Activated naive CD4-positive, alpha-beta T cell treated with anti-CD3 and anti-CD28 coated beads, Interleukin-2, amount 50 U/mL, for 72 hours (primary cell): ENCODE measurements around the gene WDR7. TPM values are rescaled to one million over a fixed set of nuclear protein-coding genes. Genes with fewer than 3 reads are reported as not detected.

Experiments
- ATAC-seq, 2 donors: fragments of 150-1000 bp; cut with Tn5 transposase; 2 replicates each; pipeline ENCODE4 v1.10.0; 2021; ENCODE audit warnings: mild to moderate bottlenecking in 2 of 2, moderate library complexity in 2 of 2
- DNase-seq, 2 donors: peaks; one replicate each; pipeline ENCODE4 v3.0.0; 2021 to 2022; ENCODE audit warnings: low spot score in 2 of 2
- H3K27ac Mint-ChIP-seq, 2 donors: one replicate each; pipeline ENCODE4 v1.8.0; 2022; ENCODE audit warnings: mild to moderate bottlenecking in 2 of 2, mixed read lengths in 2 of 2
- H3K36me3 Mint-ChIP-seq, 2 donors: one replicate each; pipeline ENCODE4 v1.8.0; 2022; ENCODE audit warnings: mixed read lengths in 2 of 2
- H3K9me3 Mint-ChIP-seq, 2 donors: one replicate each; pipeline ENCODE4 v1.8.0; 2022; ENCODE audit warnings: mixed read lengths in 2 of 2
- total RNA-seq, 2 donors: library from RNA; stranded (reverse); gene quantifications; one replicate each; pipeline ENCODE4 v1.2.3, GENCODE V29; 2022

The WDR7 gene
- total RNA-seq, 2 donors from 2014 or later, result 21.9 to 33.7 TPM

DNA sequence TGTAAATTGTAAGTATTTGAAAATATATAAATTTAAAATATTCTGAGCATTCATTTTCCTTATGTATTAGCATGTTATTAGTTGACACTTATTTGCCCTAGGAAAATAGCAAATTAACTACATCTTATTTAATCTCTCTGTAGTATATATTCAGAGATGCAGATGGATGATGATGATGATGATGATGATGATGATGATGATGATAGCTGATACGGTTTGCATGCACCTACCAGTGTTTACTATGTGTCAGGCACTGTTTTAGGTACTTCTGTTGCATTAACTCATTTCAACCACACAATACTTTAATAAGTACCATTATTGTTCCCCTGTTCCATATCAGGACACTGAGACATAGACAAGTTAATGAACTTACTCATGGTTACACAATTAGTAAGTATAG, 304.3 kb downstream of the WDR7 start:
- ATAC-seq (no peak), DNase-seq (no peak)
- no peaks in the 10 kb centered on the region for H3K36me3 Mint-ChIP-seq
- H3K27ac Mint-ChIP-seq, result no peak overlapping the region
- H3K9me3 Mint-ChIP-seq, result no peaks in the 10 kb centered on the region

DNA sequence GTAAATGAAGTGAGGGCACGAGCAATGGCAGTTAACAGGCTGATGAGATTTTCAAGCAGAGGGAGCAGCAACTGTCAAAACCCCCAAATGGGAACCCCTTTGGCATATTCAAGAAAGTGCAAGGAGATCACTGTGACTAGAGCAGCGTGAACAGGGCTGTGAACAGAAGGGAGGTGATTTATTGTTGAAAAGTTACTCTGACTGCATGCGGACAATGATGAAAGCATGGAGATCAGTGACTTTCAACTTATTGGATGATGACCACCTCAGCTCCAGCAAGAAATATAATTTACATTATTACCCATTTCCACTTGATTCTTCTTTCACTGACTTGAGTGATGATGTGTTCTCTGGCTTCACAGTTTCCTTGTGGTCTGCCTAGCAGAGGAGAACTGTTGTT, 308.0 kb downstream of the WDR7 start:
- ATAC-seq, result no peak
- no peaks in the 10 kb centered on the region for H3K9me3 Mint-ChIP-seq
- DNase-seq, result no peak
- peaks cover 0 to 5% of the 10 kb centered on the region in 2 donors for H3K36me3 Mint-ChIP-seq
- no peak overlapping the region for H3K27ac Mint-ChIP-seq

DNA sequence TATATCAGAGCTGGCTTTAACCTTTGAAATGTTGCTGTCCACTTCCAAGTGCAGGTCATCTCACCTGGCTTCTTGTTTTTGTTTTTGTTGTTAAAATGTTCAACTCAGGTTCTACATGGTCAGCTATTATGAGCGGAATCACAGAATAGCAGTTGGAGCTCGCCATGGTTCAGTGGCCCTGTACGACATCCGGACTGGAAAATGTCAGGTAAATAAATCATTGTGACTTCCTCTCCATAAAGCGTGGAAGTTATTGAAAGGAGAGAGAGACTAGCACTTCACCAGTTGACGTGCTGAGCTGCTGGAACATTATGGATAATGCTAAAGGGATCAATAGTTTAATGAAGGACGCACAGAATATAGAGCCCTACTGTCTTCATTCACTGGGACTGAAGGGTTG, 311.2 kb downstream of the WDR7 start:
- H3K36me3 Mint-ChIP-seq, result peaks cover 5 to 6% of the 10 kb centered on the region in 2 donors
- no peaks in the 10 kb centered on the region for H3K9me3 Mint-ChIP-seq
- DNase-seq (no peak), ATAC-seq (no peak)
- no peak overlapping the region for H3K27ac Mint-ChIP-seq

DNA sequence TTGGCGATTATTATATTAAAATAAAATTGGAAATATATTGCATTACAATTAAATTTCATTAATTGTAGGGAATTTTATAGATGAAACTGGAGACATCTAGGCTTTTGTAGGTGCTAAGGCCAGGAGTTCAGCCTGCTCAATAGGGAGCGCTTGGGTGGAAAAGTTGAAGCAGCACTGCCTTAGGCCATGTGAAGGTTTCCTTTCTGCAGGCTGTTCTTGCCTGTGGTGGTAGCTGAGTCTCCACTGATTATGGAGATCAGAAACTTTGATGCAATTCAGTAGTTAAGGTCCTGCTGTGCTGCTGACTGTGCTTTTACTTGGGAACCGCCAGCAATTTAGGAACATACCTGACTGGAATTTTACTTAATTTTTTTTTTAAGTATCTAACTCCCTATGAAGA, 315.9 kb downstream of the WDR7 start:
- DNase-seq (no peak), ATAC-seq (no peak)
- no peaks in the 10 kb centered on the region for H3K9me3 Mint-ChIP-seq
- H3K36me3 Mint-ChIP-seq, result peaks cover 6 to 15% of the 10 kb centered on the region in 2 donors
- no peak overlapping the region for H3K27ac Mint-ChIP-seq

DNA sequence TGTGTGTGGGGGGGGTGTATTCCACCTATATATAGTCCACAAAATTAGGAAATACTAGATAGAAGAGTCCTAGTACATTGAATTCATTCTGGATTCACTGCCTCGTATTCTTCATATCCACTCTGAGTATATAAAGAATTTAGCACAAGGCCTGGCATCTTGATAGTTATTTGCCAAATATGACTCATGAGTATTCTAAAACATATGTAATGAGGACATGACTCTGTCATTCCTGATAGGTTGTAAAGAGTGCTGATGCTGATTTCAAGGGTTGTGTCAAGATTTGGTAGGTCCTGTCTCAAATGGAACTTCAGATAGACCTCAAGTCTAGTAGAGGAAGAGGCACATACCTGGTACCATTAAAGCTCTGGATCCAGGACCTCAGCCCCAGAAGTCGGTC, 322.3 kb downstream of the WDR7 start:
- H3K9me3 Mint-ChIP-seq, result no peaks in the 10 kb centered on the region
- peaks cover 0 to 13% of the 10 kb centered on the region in 2 donors for H3K36me3 Mint-ChIP-seq
- DNase-seq (no peak), ATAC-seq (no peak)
- no peak overlapping the region for H3K27ac Mint-ChIP-seq

DNA sequence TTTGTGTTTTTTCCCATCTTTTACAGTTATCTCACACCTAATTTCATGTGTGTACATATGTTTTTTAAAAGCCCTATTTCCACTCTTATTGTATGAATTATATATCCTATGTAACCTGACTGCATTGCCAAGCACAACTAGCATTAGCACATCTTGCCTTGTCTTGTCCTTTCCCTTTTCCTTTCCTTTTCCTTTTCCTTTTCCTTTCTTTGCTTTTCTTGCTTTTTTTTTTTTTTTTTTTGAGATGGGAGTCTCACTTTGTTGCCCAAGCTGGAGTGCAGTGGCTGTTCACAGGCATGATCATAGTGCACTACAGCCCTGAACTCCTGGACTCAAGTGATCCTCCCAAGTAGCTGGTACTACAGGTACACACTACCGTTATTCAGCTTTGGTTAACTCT, 323.0 kb downstream of the WDR7 start:
- Mint-ChIP-seq H3K27ac (no peak overlapping the region), H3K36me3 (peaks cover 0 to 8% of the 10 kb centered on the region in 2 donors), H3K9me3 (no peaks in the 10 kb centered on the region)
- no peak for DNase-seq
- ATAC-seq, result no peak

DNA sequence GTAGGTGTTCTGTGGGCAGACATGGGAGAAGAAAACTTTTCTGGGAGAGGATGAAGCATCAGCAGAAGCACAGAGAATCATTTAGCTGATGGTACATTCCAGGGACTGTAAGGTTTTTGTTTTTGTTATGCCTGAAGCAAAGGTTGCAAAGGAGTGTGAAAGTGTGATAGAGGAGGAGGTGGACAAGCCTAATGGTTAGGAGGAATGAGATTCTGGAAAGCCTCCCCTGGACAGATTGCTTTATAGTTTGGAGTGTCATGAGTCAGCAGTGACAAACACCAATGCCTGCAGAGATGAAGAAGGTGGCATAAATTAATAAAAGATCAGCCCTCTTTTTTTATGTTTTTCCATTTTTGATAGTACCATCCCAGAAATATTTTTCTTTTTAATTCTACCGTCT, 324.1 kb downstream of the WDR7 start:
- peaks cover 0 to under 1% of the 10 kb centered on the region in 2 donors for H3K9me3 Mint-ChIP-seq

DNA sequence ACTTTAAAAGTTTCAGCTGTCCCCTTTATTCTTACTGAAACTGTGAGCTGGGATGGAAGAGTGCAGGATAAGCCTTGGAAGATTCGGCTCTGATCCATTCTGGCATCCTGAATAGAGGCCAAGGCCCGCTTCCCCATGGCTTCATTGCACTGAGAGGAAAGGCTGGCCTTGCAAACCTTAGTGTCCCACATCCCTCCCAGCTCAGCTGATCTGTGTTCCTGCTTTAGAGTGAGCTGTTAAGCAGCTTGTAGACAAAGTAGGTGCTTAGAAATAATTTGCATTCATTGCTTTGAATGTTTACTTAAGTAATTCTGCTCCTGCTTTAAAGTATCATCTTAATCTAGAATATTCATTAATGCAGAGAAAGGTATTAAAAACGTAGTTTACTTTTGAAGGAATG, 326.1 kb downstream of the WDR7 start:
- no peak for DNase-seq
- H3K27ac Mint-ChIP-seq, result no peak overlapping the region
- H3K36me3 Mint-ChIP-seq, result peaks cover 0 to under 1% of the 10 kb centered on the region in 2 donors
- ATAC-seq, result no peak
- peaks cover 0 to 6% of the 10 kb centered on the region in 2 donors for H3K9me3 Mint-ChIP-seq

More for the DNA sequence above, 324.1 kb downstream of the WDR7 start:
- H3K27ac Mint-ChIP-seq, result no peak overlapping the region
- no peak for DNase-seq
- no peak for ATAC-seq
- peaks cover 0 to 6% of the 10 kb centered on the region in 2 donors for H3K36me3 Mint-ChIP-seq

DNA sequence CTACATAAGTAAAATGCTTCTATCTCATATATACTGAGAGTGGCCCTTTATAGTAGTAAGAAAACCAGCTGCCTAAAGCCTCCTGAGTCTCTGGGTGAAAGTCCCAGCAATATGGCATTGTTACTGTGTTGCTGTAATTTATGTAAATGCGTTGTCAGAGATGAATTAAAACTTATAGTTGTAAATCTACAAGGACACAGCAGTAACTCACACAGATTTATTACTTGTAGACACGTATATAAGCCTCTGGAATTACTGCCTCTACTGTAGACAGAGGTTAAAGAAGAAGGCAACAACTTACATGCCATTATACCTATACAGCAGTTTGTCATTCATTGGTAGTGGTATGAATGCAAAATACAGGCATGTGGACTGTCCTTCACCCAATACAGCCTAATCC, 326.6 kb downstream of the WDR7 start:
- Mint-ChIP-seq H3K36me3 (no peaks in the 10 kb centered on the region), H3K27ac (no peak overlapping the region), H3K9me3 (peaks cover 0 to 6% of the 10 kb centered on the region in 2 donors)
- DNase-seq, result no peak
- no peak for ATAC-seq

DNA sequence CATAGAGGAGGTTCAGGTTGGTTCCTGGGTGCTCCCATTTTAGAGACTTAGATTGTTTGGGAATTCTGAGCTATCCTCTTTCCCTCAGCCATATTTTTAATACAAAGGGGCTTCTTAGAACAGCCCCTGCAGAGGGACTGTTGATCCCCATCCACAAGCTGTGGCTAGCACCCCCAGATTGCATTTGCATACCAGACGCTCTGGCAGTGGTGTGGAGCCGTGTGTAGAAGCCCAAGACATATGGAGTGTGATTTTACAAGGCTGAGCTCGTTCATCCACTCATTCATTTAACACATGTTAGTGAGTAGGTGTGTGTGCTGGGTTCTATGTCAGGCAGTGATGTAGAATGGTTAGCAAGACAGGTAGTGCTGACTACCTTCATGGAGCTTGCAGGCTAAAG, 329.0 kb downstream of the WDR7 start:
- ATAC-seq (no peak), DNase-seq (no peak)
- peaks cover 0 to 6% of the 10 kb centered on the region in 2 donors for H3K9me3 Mint-ChIP-seq
- no peak overlapping the region for H3K27ac Mint-ChIP-seq
- no peaks in the 10 kb centered on the region for H3K36me3 Mint-ChIP-seq

DNA sequence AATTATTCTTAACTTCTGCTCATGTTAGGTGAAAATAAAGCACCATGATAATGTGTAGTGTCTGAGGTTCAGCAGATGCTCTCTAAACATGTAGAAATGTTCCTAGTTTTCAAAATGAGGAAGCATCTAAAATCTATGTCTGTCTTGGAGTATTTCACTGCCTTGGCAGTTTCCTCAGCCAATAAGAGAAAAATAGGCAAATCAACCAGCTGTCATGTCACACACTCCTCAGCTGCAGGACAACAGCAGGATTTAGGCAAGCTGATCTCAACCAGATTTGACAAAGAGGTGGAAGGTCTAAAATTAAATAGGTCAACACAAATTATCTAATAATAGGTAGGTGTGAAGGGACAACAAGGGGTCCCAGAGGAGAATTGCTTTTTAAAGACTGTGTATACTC, 331.6 kb downstream of the WDR7 start:
- Mint-ChIP-seq H3K9me3 (peaks cover 0 to 6% of the 10 kb centered on the region in 2 donors), H3K27ac (no peak overlapping the region), H3K36me3 (no peaks in the 10 kb centered on the region)
- ATAC-seq (no peak), DNase-seq (no peak)

DNA sequence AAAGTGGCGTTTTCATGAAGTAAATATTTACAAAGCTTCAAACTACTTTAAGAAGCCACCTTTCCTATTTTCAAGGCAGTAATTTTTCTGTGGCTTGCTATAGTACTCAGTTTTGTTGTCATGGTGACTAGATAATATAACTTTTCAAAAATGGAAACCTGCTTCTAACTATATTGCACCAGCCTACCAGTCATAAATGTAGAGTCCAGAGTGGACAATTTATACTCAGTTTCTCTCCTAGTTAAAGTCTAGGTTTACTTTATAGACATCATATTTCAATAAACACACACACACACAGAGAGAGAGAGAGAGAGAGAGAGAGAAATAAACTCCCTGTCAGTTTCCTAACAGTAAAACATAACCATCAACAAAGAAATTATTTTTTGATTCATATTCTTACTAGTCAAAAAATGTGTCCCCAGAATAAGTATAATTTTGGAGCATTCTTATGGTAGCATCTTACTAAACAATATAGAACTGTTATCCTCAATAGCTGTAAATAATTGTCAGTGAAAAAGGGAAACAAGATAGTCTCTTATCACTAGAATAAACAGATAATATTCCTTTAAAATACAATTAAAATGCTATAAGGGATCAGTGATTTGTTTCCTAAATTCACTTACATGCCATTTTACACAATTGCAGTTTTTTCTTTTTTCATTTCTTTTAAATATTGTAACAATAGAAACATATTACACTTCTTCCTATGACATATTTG, 332.3 kb downstream of the WDR7 start:
- no peak for ATAC-seq
- peak overlapping the region in 1 of 2 donors; percentile 67 for H3K27ac Mint-ChIP-seq
- peaks cover 0 to 6% of the 10 kb centered on the region in 2 donors for H3K9me3 Mint-ChIP-seq
- H3K36me3 Mint-ChIP-seq, result no peaks in the 10 kb centered on the region
- no peak for DNase-seq

DNA sequence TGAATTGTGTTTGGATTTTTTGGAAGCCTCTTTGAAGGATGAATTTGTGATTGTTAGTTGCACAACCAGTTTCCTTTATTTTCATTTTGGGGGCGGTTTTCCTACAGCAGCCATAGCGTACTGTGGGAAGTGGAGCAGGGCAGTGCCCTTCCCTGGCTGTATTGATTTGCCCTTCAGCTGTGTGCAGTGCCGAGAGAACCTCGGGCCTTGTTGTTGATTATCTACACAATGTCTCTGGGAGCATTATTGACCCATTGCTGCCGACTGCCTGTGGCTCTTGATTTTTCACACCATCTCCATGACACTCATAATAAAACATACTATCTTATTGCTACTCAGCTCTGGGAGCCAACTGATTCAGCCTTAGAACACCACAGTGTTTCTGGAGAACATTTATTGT, 333.6 kb downstream of the WDR7 start:
- Mint-ChIP-seq H3K27ac (no peak overlapping the region), H3K36me3 (no peaks in the 10 kb centered on the region), H3K9me3 (peaks cover 0 to 6% of the 10 kb centered on the region in 2 donors)
- ATAC-seq, result no peak
- DNase-seq, result no peak

DNA sequence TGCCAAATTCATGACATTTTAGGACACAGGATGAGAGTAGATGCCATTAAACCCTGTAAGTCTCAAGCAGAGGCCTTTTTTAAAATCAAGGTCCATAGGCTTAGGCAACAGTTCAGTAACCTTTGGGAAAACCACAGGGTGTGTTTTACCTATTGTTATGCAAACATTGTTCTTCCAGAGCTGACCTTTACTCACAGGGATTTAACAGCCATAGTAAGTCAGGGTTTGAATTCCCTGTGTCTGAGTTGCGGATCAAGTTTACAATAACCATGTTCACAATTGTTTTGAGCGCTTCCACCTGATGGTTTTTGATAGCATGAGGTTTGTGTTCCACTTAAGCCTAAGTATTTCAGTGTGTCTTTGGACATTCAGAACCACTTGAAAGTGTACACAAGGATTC, 335.7 kb downstream of the WDR7 start:
- no peak for ATAC-seq
- H3K9me3 Mint-ChIP-seq, result no peaks in the 10 kb centered on the region
- no peak for DNase-seq
- H3K27ac Mint-ChIP-seq, result no peak overlapping the region
- H3K36me3 Mint-ChIP-seq, result no peaks in the 10 kb centered on the region

DNA sequence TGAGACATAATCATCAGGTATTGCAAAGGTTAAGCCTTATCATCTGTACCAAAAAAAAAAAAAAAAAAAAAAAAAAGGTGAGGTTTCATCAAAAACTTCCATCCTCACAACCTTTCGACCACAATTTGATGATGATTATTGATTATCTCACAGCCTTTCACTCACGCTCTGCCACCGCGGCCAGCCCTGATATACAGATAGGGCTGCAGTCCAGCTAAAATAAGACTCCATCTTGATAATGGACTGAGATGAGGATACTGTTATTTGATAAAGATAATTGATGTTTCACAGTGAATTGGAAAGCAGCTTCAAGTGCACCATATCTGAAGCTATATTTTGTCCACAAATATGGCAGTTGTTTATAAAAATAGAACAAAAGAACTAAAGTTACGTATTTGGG, 336.1 kb downstream of the WDR7 start:
- ATAC-seq, result no peak
- Mint-ChIP-seq H3K9me3 (no peaks in the 10 kb centered on the region), H3K27ac (no peak overlapping the region), H3K36me3 (no peaks in the 10 kb centered on the region)
- no peak for DNase-seq

DNA sequence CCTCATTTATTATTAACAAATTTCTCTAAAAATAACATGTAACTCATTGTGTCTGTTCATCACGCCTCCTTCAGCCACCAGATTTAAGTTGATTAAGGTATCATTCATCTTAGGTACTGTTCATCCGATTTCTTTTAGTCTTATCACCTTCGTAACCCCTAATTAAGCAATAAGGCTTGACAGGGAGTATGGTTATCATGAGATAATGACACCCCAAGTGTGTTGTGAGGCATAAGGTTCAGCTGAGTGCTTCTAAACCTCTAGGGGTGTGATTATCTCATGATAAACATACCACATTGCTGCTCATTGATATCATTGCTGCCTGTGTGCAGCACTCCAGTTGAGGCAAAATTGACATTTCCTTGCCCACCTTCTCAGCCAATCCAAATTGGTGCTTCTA, 336.9 kb downstream of the WDR7 start:
- Mint-ChIP-seq H3K27ac (no peak overlapping the region), H3K36me3 (no peaks in the 10 kb centered on the region), H3K9me3 (no peaks in the 10 kb centered on the region)
- ATAC-seq, result no peak
- no peak for DNase-seq

DNA sequence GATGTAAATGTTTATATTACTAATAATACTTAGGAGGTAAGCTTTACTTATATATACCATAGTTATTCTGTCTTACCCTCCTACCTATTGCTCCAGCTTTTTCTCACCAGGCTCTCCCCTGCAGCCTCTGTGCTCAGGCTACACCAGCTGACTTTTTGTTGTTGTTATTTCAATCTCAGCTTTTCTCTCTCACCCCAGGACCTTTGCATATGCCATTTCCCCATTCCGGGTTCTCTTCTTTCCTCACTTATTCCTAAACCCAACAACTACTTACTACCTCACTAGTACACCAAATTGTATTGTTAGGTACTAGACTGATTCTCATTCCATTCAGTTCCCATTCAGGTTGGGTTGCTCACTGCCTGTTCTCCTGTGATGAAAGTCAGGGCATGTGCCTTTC, 339.5 kb downstream of the WDR7 start:
- Mint-ChIP-seq H3K9me3 (no peaks in the 10 kb centered on the region), H3K36me3 (no peaks in the 10 kb centered on the region), H3K27ac (no peak overlapping the region)
- no peak for ATAC-seq
- DNase-seq, result no peak

DNA sequence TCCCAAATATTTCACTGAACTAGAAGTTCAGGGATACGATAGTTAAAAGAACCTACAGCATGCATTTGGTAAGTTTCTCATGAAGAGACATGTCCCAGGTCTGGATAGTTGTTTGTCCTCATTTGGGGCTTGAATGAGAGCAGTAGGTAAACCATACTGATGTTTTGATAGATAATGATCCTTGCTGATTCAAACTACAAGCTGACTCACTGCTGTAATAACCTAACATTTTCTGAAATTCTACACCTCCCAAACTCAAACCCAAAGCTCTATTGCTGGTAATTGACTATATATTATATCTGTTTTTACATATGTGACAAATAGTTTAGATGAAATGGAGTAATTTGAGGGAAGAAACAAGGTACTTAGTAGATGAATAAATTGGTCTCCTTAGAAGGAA, 341.6 kb downstream of the WDR7 start:
- DNase-seq (no peak), ATAC-seq (peak; percentile 50 to 93)
- Mint-ChIP-seq H3K27ac (peak overlapping the region in 1 of 2 donors; percentile 55), H3K36me3 (no peaks in the 10 kb centered on the region), H3K9me3 (no peaks in the 10 kb centered on the region)
